HG03039 (cell line): ENCODE results near the gene KCNJ15.

Experiments
- ATAC-seq: cut with Tn5 transposase; IDR thresholded peaks from one replicate; pipeline ENCODE4 v1.9.1; 2021; ENCODE audit warnings: mild to moderate bottlenecking, moderate library complexity; ENCODE audit not compliant: unreplicated experiment

Gene KCNJ15

DNA sequence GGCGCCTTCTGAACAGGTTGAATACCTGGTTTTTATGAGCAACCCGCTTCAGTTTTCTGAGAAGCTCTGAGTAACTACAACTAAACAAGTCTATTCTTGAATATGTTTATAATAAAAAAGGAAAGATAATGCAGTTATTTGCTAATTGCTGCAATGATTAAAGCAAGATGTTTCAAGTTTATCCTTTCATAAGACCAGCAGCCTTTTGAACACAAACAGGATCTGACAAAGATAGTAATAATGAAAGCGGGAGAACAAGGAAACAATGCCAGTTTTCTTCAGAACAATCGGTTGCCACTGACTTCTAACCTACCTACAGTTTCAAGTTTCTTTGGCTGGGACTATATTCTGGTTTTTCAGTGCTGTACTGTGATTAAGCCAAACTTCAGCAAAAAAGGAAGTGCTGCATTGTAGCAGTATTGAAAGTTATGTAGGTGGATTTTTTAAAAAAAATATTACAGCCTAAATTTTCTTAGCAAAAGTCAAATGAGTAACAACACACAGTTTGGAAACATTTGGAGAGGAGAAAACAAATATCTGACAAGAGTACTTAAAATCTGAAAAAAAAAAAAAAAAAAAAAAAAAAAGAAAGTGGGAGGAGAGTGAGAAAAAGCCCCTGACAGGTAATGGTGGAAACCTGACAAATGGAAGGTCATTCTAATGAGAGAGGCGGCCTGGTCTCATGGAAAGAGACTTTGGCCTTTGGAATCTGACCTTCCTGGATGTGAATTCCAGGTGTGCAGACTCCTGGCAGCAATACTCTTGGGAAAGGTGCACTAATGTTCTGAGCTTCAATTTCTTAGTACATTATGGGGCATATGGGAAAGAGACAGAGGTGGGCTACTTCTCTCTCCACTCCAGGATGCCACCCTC is 11.4 kb downstream of the KCNJ15 start:
- ATAC-seq, result no peak

DNA sequence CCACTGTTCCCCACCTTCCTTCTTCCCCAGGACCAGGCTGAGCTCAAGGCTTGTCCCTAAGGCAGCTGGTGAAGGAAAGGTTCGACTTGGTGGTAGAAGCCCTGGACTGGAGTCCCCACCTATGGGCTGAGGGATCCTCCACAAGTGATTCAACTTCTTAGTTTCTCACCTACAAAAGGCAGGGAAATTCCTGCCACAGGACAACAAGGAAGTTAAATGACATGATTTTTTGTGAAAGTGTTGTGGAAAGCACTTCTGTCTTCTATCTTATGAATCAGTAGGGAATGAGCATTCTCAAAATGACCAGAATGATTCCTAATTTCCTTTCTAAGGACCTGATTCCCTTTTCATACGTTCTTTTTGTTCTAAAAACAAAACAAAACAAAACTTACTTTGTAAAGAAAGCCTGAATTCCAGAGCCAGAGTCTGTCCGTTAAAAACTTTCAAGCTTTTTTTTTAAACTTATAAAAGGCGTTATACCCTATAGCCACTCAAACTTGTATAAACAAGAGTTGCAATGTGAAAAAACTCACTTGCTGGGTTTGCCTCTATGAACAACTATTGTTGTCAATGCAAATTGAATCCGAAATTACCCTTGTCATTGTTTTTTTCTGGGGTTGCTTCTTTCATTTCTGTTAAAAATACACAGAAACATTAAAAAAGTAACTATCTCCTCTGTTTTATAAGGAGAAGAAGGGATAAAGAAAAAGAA is 12.2 kb downstream of the KCNJ15 start:
- no peak for ATAC-seq

DNA sequence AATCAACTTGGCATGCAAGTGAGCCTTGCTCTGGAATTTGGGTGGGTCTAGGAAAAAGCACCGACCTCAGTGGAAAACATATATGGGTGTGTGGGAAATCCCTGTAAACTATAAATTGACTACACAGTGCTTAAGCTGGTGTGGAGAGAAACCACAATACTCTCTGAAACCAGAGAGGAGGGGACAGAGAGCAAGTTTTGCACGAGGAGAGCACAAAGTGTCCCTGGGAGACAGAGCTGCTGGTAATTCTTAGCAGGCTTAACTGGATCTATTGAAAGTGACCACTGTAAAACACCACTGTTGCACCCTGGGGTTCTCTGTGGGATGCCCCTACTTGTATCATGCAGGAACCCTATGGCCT is 12.8 kb downstream of the KCNJ15 start:
- peak; percentile 68 for ATAC-seq

DNA sequence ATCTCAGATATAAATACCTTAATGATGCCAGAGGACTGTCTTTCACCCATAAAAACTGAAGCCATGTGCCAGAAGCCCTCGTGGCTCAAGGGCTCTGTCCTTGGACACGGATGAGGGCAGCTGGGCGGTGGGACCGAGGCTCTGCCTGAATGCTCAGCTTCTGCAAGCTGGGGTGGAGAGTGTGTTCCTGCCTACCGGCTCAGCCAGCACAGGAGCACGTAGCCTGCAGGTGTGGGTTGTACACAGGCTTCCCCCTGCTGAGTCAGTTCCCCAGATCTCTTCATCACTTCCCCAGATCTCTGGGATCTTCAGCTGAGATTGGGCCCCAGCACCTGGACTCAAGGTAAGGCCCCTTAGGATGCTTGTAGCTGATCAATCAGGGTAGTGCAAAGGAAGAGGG is 15.4 kb downstream of the KCNJ15 start:
- no peak for ATAC-seq

DNA sequence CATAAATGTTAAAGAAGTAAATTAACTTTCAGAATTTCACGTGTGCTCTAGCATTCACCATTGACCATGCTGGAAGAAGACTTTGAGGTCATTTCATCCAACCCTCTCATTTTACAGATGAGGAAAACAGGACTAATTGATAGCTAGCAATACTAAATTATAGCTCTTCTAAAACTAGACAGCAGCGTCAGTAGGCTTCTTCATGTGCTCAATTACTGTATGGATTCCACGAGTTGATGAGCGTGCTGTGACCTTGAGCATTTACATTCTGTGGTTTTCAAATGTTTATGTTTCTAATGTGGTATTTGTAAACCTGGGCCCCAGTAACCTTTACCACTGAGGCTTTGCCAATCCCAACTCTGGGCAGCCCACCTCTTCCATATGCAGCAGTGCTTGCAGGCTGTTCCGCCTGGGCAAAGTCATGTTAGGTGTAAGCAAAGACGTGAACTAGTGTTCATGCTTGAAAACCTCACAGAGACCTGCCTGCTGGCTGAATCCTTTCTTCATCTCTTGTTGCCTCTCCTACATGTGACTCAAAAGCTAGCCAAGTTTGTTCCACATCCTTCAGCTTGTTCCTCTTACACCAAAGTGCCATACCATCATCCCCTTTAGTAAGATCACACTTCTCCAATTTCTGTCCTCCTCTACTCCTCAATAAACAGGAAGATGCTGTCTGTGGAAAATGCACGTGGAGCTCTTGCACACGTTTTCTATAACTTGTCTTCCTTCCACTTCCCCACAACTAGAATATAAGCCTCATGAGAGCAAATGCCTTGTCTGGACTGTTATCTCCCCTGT is 17.2 kb downstream of the KCNJ15 start:
- ATAC-seq, result no peak

DNA sequence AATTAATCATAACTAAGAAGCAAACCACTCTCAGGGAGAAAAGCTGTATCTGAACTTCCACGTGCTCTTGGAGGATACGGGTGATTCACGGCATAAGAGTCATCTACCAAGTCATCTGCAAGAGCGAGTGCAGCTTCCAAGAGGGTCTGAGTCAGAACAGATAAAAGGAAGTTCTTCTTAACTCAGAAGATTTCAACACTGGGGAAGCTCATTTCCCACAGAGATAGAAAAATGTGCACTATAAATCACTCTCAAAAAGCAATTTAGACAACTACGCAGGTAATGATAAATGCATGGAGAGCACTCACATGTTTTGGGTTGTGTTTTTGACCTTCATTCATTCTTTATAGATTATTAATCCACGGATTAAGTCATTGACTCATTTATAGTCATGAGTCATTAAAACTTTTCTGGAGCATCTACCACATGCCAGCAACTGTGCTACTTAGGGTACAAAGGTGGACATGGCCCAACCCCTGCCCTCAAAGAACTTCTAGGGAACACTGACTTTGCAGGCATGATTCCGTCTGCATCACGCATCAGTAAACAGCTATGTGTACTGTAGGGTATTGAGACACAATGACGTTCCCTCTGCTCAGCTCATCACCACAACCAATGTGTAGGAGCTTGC is 20.8 kb downstream of the KCNJ15 start:
- no peak for ATAC-seq

DNA sequence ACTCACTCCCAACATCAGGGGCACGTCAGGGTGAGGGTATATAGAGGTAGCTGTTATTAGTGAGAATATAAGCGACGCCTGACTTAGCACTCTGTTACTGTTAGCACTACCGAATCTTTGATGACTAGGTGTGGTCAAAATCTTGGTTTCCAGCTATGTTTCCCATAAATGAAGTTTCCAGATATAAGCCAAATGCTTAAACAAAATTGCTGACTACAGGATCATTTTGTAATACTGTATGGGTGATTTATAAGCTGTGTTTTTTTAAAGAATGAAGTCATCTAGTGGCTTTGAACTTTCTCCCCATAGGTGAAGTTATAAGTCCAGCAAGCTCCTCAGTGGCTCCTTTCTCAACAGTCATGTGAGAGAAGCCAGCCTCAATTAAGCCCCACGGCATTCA is 23.7 kb downstream of the KCNJ15 start:
- no peak for ATAC-seq

DNA sequence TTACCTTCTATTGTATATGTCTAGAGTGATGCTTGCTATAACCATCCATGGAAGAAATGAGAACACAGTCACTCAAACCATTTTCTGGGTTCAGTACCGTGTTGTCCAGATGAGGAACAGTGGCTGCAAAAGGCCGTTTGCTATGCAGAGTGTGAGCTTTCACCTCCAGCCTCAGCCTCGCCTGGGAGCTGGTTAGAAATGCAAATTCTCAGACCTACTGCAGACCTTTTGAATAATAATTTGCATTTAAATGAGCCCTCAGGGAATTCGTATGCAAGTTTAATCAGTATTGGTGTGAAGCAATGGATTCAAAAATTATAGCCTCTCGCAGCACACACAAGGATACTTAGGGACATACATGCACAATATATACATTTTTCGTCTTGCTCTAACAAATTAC is 24.1 kb downstream of the KCNJ15 start:
- ATAC-seq, result no peak

DNA sequence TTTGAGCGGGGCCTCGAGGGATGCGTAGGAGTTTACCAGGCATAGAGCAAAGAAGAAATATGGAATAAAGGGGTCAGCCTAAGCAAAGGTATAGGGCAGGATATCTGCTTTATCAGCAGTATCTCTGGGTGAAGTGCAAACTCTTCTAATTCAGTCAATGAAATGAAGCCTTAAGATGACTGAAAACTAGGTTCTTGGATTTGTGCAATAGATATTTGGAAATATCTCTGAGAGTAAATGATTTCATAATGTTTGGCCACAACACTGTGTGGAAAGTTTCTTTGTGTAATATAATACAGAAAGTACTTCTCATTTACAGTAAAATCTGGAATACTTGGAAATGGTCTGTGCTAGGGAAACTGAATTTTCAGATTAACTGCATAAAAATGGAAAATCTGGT is 26.1 kb downstream of the KCNJ15 start:
- no peak for ATAC-seq

DNA sequence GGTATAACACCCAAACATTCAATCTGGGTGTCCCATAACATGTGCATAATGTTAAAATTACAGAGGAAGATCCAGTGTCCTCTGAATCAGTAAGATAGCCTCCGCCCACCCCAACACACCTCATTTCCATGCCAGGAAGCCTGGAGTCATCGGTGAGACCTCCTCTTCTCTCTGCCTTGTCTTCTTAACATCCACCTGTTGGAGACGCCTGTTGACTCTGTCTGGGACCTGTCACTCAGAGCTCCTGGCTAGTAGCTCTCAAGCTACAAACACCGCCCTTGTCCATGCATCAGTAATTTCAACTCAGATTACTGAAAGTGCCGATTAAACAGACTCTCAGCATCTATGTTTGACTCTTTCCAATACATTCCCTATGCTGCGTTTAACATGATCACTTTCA is 27.4 kb downstream of the KCNJ15 start:
- no peak for ATAC-seq

DNA sequence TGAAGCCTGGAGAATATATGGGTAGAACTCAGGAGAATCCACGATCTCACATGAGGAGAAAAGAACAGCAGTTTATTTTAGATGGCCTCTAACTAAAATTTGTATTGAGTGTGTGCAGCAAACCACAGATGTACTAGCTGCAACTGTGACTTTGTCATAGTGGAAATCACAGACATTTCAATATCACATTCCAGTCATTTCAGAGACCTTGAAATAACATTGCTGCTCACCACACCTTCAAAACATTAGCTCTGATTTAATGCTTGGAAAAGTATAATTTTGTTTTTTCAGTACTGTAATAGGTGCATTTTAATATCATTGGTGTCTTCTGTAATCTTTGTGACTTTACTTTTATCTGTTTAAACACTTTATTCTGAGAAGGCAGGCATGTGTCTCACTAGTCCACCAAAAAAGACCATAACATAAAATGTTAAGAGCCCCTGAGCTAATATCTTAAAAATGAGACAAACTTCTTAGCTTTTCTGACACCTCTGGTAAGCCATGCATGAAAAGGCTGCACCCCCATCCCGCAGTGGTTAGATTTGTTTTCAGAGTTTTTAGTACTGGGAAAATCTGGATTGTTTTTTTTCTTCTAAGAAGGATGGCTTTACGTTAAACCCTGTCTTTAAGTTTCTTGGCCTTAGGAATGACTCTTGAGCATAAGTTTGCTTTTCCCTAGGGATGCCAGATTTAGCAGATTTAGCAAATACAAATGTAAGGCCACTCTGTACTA is 30.1 kb downstream of the KCNJ15 start:
- ATAC-seq, result no peak

DNA sequence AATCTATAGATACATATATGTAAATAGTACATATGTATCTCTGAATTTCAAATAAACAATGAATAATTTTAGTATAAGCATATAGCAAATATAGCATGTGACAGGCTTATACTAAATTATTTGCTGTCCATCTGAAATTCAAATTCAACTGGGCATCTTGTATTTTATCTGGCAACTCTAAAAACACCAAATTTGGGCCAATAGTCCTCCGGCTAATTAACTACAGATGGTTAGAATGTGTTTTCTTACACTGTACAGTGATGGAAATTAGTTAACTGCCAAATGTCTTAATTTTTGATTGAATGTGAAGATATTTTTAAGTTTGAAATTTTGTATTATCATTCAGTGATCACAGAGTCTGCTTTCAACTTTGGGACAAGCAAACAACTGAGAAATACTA is 30.7 kb downstream of the KCNJ15 start:
- ATAC-seq, result no peak

DNA sequence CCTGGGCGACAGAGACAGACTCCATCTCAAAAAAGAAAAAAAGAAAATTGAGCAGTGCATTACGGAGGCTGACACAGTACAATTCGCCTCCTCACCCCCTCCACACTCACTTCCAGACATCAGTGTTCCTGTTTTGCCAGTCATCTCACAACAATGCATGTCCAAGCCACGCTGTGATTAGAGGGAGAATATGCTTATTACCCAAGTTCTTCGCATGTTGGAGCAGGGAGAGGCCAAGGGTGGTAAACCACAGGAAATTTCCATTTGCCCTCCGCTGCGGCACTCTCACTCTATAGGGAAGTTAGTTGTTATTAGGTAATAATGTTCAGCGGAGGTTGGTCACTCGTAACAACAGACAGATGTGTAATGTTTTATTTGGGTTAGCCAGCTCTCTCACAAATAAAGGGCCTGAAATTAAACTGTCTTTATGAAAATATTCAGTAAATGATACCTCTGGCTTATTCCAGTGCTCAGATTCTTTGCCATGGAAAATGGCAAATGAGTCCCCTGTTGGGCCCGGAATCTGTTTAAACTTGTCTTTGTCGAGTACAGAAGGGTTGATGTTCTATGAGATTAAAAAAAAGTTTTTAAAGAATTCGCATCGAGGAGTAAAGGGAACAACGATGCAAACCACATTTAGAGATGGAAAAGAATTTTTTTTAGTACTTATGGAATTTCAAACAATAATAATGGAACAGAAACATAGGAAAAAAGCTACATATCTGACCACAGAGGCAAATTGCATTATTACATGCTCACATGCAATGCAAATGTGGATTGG is 33.1 kb downstream of the KCNJ15 start:
- no peak for ATAC-seq

DNA sequence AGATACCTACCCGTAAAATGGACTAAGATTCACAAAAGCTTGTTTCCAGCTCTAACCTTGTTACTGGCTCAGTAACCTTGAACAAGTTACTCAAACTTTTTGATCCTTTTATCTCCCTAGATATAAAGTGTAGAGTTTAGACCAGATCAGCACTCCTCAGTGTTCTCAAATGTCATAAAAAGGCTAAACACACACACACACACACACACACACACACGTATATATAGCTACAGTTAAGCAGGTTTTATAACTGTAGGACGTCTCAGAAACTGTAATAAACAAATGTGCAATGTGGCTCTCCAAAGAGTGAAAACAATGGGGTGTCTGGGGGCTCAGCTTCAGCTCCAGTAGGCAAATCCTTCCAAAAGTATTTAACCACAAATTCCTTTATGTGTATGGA is 34.0 kb downstream of the KCNJ15 start:
- no peak for ATAC-seq

DNA sequence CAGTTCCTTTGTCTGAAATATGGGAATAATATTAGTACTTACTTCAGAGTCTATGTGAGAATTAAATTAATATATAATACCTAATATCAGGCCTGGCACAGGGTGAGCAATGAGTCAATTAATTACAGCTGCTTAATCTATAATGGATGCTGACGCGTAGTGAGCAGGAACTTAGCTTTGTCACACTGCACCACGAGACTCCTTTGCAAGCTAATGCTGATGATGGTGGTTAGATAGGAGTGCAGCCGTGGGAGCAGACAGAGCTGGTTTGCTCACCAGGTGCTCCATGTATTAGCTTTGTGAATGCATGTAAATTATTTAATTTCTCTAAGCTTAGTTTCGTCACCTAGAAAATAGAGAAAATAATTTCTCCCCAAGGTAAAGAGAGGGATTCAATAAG is 35.1 kb downstream of the KCNJ15 start:
- no peak for ATAC-seq

DNA sequence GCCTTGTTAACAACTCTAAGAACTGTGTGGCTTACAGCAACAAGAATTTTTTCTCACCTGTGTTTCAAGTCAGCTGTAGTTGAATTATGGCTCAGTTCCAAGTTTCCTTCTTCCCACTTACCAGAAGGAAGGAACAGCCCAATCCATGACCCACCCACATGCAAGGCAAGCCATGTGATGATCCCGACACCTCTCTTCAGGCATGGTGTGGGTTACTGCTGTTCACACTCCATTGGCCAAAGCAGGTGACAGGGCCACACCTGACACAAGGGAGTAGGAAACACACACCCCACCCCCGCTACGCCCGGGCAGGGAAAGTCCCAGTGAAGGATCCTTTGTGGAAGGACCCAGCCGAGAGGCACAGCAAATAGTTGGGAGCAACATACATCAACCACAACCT is 36.3 kb downstream of the KCNJ15 start:
- ATAC-seq, result no peak

DNA sequence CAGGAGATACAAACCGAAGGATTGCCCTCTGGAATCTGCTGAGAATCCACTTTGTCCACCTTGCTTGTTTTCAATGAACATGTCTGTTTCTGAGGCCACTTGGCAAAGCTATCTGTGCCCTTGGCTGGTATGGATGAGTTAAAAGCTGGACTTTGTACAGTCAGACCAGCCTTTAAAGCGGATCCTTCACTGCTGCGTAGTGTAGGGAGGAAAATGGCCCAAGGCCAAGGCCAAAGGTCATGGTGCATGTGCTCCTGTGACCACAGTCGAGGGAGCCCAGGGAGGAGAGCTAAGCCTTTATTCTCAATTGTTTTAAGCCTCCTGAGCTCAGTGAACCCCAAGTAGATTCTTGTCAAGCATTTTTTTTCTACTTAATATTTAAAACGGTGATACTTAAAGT is 37.0 kb downstream of the KCNJ15 start:
- no peak for ATAC-seq

DNA sequence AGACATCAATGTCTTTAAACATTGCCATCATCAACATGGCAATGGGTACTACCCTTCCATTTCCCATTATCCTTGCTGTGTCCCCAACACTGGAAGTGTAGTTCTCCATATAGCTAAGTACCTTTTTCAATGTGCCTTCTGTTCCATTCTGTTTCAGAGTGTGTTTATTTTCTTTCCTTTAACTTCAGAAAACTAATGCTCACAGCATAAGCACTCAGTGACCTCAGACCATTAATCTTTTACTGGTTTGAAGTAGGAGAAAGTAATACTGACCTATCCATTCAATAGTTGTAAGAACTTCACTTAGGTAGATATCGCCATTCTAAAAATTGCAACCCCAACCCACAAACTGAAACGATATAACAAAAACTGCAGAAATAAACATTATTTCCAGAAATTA is 37.8 kb downstream of the KCNJ15 start:
- ATAC-seq, result no peak

DNA sequence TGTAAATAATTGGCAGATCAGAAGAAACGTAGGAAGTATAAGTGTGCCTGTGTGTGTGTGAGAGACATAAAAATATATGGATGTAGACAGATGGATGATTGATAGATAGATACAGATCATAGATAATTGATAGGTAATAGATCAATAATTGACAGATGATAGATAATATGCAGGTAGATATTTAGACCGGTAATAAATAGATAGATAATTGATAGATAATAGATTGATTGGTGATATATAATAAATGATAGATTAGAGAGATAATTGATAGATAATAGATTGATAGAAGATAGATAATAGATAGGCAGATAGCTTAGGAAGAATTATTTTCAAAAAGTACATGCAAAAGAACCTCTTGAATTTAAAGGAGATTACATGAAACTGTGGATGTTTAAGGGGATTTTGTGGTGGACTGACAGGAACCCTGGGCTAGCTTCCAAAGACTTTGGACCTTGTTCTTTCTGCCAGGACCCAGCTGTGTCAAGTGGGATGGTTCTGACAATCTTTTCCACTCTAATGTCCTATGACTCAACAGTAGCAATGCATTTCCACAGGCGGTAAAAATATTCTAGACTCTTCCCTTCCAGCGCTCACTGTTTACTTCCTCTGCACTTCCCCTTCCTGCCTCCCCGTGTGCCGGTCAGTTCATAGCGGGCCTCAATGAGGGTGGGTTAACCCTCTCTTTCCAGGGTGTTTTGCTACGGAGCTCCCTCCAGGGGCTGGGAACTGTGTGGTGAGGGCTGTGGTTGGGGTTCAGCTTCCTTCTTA is 39.4 kb downstream of the KCNJ15 start:
- no peak for ATAC-seq
